Embryonic facial prominence (tissue), 1 donor: ENCODE results near the gene STX16.

Source experiments
- DNase-seq: peaks from one replicate; pipeline ENCODE4 v3.0.0-alpha.2; 2016; ENCODE audit errors: extremely low spot score

Gene STX16

GRCh38 chr20:58618351-58619076 is 32.6 kb upstream of the STX16 start:
- DNase-seq: no peak

- no peak for DNase-seq
Observed at GRCh38 chr20:58619077-58619863, 31.8 kb upstream of the STX16 start.

GRCh38 chr20:58619864-58620431 is 31.1 kb upstream of the STX16 start:
- DNase-seq: no peak

- DNase-seq: no peak
Observed at GRCh38 chr20:58621906-58622548, 29.1 kb upstream of the STX16 start.

GRCh38 chr20:58622671-58623578 is 28.2 kb upstream of the STX16 start:
- DNase-seq: no peak

- no peak for DNase-seq
Observed at GRCh38 chr20:58623579-58624473, 27.3 kb upstream of the STX16 start.

- DNase-seq: no peak
Observed at GRCh38 chr20:58624687-58625086, 26.4 kb upstream of the STX16 start.

- DNase-seq: no peak
Observed at GRCh38 chr20:58625585-58625984, 25.5 kb upstream of the STX16 start.

- DNase-seq: no peak
Observed at GRCh38 chr20:58626051-58626450, 25.0 kb upstream of the STX16 start.

GRCh38 chr20:58627212-58628072 is 23.6 kb upstream of the STX16 start:
- no peak for DNase-seq

GRCh38 chr20:58628491-58629214 is 22.4 kb upstream of the STX16 start:
- no peak for DNase-seq

- no peak for DNase-seq
Observed at GRCh38 chr20:58629215-58629580, 21.9 kb upstream of the STX16 start.

- no peak for DNase-seq
Observed at GRCh38 chr20:58630063-58630462, 21.0 kb upstream of the STX16 start.

GRCh38 chr20:58633161-58634053 is 17.7 kb upstream of the STX16 start:
- DNase-seq: no peak

GRCh38 chr20:58634059-58634458 is 17.0 kb upstream of the STX16 start:
- DNase-seq: no peak

- DNase-seq: no peak
Observed at GRCh38 chr20:58634521-58635278, 16.4 kb upstream of the STX16 start.

- no peak for DNase-seq
Observed at GRCh38 chr20:58635279-58635665, 15.8 kb upstream of the STX16 start.
